ENCODE results near the gene NANS. TPM values are rescaled to one million over a fixed set of nuclear protein-coding genes. Genes with fewer than 3 reads are reported as not detected.

NANS gene
- total RNA-seq, 1 experiment from 2014 or later = 57.9 TPM

GRCh38 chr9:98038958-98039357 lies 17.6 kb upstream of the NANS start:
- H3K4me3 Mint-ChIP-seq = no peak overlapping the region
- H3K27me3 Mint-ChIP-seq (ENCODE audit: low read depth) = peaks cover 19% of the 10 kb centered on the region

More at GRCh38 chr9:98038958-98039357, 17.6 kb upstream of the NANS start:
- POLR2A ChIA-PET = no interaction called here
- Mint-ChIP-seq H3K36me3 (no peaks in the 10 kb centered on the region), H3K27ac (no peak overlapping the region), H3K9me3 (no peaks in the 10 kb centered on the region), H3K4me1 (peaks cover 9% of the 10 kb centered on the region; the same call in 1 of the 2 replicates)
- DNase-seq (ENCODE audit: low spot score) (no peak), ATAC-seq (no peak; the same call in 1 of the 2 replicates)
- CTCF ChIA-PET = no interaction called here
- TF ChIP-seq MYBL2 (CRISPR knock-in tag; IDR thresholded peaks at IDR 0.05) (no peak), NFE2L1 (CRISPR knock-in tag; IDR thresholded peaks at IDR 0.05) (no peak), ZNF263 (CRISPR knock-in tag; IDR thresholded peaks at IDR 0.05; ENCODE audit: low read depth) (no peak), ARID4B (CRISPR knock-in tag; IDR thresholded peaks at IDR 0.05; ENCODE audit: borderline replicate concordance) (no peak), MLX (CRISPR knock-in tag; IDR thresholded peaks at IDR 0.05) (no peak), ZNF138 (CRISPR knock-in tag; conservative IDR thresholded peaks at IDR 0.05) (no peak), ZSCAN18 (CRISPR knock-in tag; IDR thresholded peaks at IDR 0.05) (no peak), MAX (CRISPR knock-in tag; IDR thresholded peaks at IDR 0.05) (no peak), ATF6 (CRISPR knock-in tag; IDR thresholded peaks at IDR 0.05) (no peak), ZNF317 (CRISPR knock-in tag; IDR thresholded peaks at IDR 0.05; ENCODE audit: borderline replicate concordance, low read depth) (no peak), JUN (CRISPR knock-in tag; IDR thresholded peaks at IDR 0.05) (no peak), CREM (CRISPR knock-in tag; IDR thresholded peaks at IDR 0.05) (no peak), ERG (CRISPR knock-in tag; IDR thresholded peaks at IDR 0.05) (no peak), HMGXB4 (CRISPR knock-in tag; IDR thresholded peaks at IDR 0.05) (no peak), TCF7 (CRISPR knock-in tag; IDR thresholded peaks at IDR 0.05; ENCODE audit: low read depth) (no peak), FOXP1 (CRISPR knock-in tag; IDR thresholded peaks at IDR 0.05; ENCODE audit: borderline replicate concordance) (no peak), TEAD1 (CRISPR knock-in tag; IDR thresholded peaks at IDR 0.05) (no peak)
